HG02763 (cell line): ENCODE results near the gene LRP2BP.
"Not testable (repeated sequence)": the region's sequence is repeated elsewhere in the genome, so short reads cannot be mapped to it uniquely, and the experiment has no call there.

ENCODE experiments used
- ATAC-seq: cut with Tn5 transposase; IDR thresholded peaks from one replicate; pipeline ENCODE4 v1.9.1; 2021; ENCODE audit warnings: mild to moderate bottlenecking, moderate library complexity; ENCODE audit not compliant: unreplicated experiment

LRP2BP gene

GRCh38 chr4:185329879-185330510 lies 65.7 kb downstream of the LRP2BP start:
- ATAC-seq = not testable (repeated sequence)

- ATAC-seq = no peak
Measured at GRCh38 chr4:185328586-185328985, 67.1 kb downstream of the LRP2BP start.

- ATAC-seq = not testable (repeated sequence)
Measured at GRCh38 chr4:185325721-185326120, 70.0 kb downstream of the LRP2BP start.

- not testable (repeated sequence) for ATAC-seq
Measured at GRCh38 chr4:185324361-185324760, 71.4 kb downstream of the LRP2BP start.

- ATAC-seq = no peak
Measured at GRCh38 chr4:185323606-185324005, 72.1 kb downstream of the LRP2BP start.

- no peak for ATAC-seq
Measured at GRCh38 chr4:185322803-185323202, 72.9 kb downstream of the LRP2BP start.

- ATAC-seq = no peak
Measured at GRCh38 chr4:185318679-185319078, 77.0 kb downstream of the LRP2BP start.

- no peak for ATAC-seq
Measured at GRCh38 chr4:185317880-185318279, 77.8 kb downstream of the LRP2BP start.

GRCh38 chr4:185317462-185317861 lies 78.3 kb downstream of the LRP2BP start:
- ATAC-seq = not testable (repeated sequence)
